Ishikawa (cell line): ENCODE data around the gene COG4.

Experiments used
- CEBPB ChIP-seq: IDR thresholded peaks from 2 replicates; pipeline ENCODE4 v1.6.1; 2012
- EGR1 ChIP-seq: IDR thresholded peaks from 2 replicates; pipeline ENCODE4 v1.6.1; 2012
- EP300 ChIP-seq: IDR thresholded peaks from 2 replicates; pipeline ENCODE4 v1.6.1; 2012; ENCODE audit warnings: borderline replicate concordance
- MAX ChIP-seq: IDR thresholded peaks from 2 replicates; pipeline ENCODE4 v1.6.1; 2012
- NFIC ChIP-seq: IDR thresholded peaks from 2 replicates; pipeline ENCODE4 v1.6.1; 2012
- REST ChIP-seq: IDR thresholded peaks from 2 replicates; pipeline ENCODE4 v1.6.1; 2012; ENCODE audit warnings: low read depth, mild to moderate bottlenecking
- TAF1 ChIP-seq: IDR thresholded peaks from 2 replicates; pipeline ENCODE4 v1.6.1; 2012; ENCODE audit warnings: low read depth, mild to moderate bottlenecking
- YY1 ChIP-seq: IDR thresholded peaks from 2 replicates; pipeline ENCODE4 v1.6.1; 2012; ENCODE audit warnings: low read depth
- ZBTB7A ChIP-seq: IDR thresholded peaks from 2 replicates; pipeline ENCODE4 v1.6.1; 2012; ENCODE audit warnings: low read depth

- TF ChIP-seq REST: no peak
- no peak for TF ChIP-seq YY1
- no peak for TF ChIP-seq ZBTB7A
- no peak for TF ChIP-seq CEBPB
- no peak for TF ChIP-seq EGR1
- no peak for TF ChIP-seq MAX
- TF ChIP-seq EP300: no peak
- TF ChIP-seq TAF1: no peak
- TF ChIP-seq NFIC: no peak
Measured at GRCh38 chr16:70466805-70467076, 56.6 kb downstream of the COG4 start.
